Panc1 (cell line): Measurements from ENCODE around the gene ZDHHC14.

Experiments used
- SIN3A ChIP-seq: IDR thresholded peaks from 2 replicates; pipeline ENCODE4 v1.6.1; 2012; ENCODE audit warnings: low read depth, mild to moderate bottlenecking, low read length, moderate library complexity, borderline replicate concordance; ENCODE audit not compliant: insufficient read depth
- TF ChIP-seq, protein P1 (sequence below): fragments of 450-650 bp; IDR thresholded peaks from 2 replicates; pipeline ENCODE4 v1.5.1; 2017; ENCODE audit warnings: mild to moderate bottlenecking

DNA sequence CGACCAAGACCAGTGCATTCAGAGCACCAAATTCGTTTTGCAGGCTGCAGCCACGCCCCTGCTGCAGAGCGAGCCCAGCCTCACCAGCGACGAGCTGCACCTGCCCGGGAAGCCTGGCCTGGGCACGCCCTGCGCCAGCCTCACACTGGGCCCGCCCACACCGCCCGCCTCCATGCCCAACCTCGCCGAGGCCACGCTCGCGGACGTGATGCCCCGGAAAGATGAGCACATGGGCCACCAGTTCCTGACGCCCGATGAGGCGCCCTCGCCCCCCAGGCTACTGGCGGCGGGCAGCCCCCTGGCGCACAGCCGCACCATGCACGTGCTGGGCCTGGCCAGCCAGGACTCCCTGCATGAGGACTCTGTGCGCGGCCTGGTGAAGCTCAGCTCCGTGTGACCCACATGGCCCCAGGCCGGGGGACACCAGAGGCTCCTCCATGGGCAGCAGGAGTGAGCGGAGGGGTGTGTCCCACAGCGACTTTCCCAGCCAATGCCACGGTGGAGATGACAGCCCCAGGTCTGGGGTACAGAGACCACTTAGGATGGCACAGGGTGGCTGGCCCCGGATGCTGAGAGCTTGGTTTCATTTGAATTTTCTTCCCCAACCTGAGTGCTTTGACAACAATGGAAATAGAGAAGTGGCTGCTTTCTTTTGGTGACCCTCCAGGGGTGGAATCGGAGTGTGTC lies 291.9 kb downstream of the ZDHHC14 start:
- TF ChIP-seq, protein P1, sequence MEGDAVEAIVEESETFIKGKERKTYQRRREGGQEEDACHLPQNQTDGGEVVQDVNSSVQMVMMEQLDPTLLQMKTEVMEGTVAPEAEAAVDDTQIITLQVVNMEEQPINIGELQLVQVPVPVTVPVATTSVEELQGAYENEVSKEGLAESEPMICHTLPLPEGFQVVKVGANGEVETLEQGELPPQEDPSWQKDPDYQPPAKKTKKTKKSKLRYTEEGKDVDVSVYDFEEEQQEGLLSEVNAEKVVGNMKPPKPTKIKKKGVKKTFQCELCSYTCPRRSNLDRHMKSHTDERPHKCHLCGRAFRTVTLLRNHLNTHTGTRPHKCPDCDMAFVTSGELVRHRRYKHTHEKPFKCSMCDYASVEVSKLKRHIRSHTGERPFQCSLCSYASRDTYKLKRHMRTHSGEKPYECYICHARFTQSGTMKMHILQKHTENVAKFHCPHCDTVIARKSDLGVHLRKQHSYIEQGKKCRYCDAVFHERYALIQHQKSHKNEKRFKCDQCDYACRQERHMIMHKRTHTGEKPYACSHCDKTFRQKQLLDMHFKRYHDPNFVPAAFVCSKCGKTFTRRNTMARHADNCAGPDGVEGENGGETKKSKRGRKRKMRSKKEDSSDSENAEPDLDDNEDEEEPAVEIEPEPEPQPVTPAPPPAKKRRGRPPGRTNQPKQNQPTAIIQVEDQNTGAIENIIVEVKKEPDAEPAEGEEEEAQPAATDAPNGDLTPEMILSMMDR = no peak
- no peak for TF ChIP-seq SIN3A
